MM.1S (cell line): ENCODE data around the gene WIPF2.

Source experiments
- CTCF ChIP-seq: fragments of 300-600 bp; sonication (generic); IDR thresholded peaks from 2 replicates; pipeline ENCODE4 v1.5.1; 2016; ENCODE audit warnings: antibody characterized with exemption, low read length, mixed read lengths
- EZH2 ChIP-seq: fragments of 300-600 bp; sonication (generic); optimal IDR thresholded peaks from 2 replicates; pipeline ENCODE3; 2017; ENCODE audit warnings: low read depth, mild to moderate bottlenecking, antibody characterized with exemption, low read length, mixed read lengths
- EZH2phosphoT487 ChIP-seq: fragments of 300-600 bp; sonication (generic); IDR thresholded peaks from 2 replicates; pipeline ENCODE4 v1.6.1; 2018; ENCODE audit warnings: antibody characterized with exemption, low read length

- TF ChIP-seq EZH2 (no peak), CTCF (no peak), EZH2phosphoT487 (no peak)
These were observed 93.1 kb downstream of the WIPF2 start for GRCh38 chr17:40312131-40312731.
